Activated naive CD8-positive, alpha-beta T cell treated with anti-CD3 and anti-CD28 coated beads for 36 hours (primary cell): ENCODE results near the gene NKIRAS1. TPM values are rescaled to one million over a fixed set of nuclear protein-coding genes. Genes with fewer than 3 reads are reported as not detected.

Experiments
- DNase-seq: peaks from one replicate; pipeline ENCODE4 v3.0.0; 2021
- H3K27ac Mint-ChIP-seq: one replicate; pipeline ENCODE4 v1.8.0; 2022; ENCODE audit warnings: mild to moderate bottlenecking, moderate library complexity, mixed read lengths
- H3K27me3 Mint-ChIP-seq: one replicate; pipeline ENCODE4 v1.8.0; 2022; ENCODE audit warnings: mild to moderate bottlenecking, mixed read lengths
- H3K36me3 Mint-ChIP-seq: one replicate; pipeline ENCODE4 v1.8.0; 2021; ENCODE audit warnings: mild to moderate bottlenecking, mixed read lengths
- H3K4me1 Mint-ChIP-seq: one replicate; pipeline ENCODE4 v1.8.0; 2021; ENCODE audit warnings: mixed read lengths
- H3K4me3 Mint-ChIP-seq: one replicate; pipeline ENCODE4 v1.8.0; 2022; ENCODE audit warnings: mild to moderate bottlenecking, moderate library complexity, mixed read lengths
- H3K9me3 Mint-ChIP-seq: one replicate; pipeline ENCODE4 v1.8.0; 2022; ENCODE audit warnings: mixed read lengths
- total RNA-seq, 2 experiments: library from RNA; stranded (reverse); gene quantifications; one replicate each; pipeline ENCODE4 v1.2.3, GENCODE V29; 2021

Gene NKIRAS1
- total RNA-seq, 2 experiments from 2014 or later = 6.4 to 6.9 TPM

DNA sequence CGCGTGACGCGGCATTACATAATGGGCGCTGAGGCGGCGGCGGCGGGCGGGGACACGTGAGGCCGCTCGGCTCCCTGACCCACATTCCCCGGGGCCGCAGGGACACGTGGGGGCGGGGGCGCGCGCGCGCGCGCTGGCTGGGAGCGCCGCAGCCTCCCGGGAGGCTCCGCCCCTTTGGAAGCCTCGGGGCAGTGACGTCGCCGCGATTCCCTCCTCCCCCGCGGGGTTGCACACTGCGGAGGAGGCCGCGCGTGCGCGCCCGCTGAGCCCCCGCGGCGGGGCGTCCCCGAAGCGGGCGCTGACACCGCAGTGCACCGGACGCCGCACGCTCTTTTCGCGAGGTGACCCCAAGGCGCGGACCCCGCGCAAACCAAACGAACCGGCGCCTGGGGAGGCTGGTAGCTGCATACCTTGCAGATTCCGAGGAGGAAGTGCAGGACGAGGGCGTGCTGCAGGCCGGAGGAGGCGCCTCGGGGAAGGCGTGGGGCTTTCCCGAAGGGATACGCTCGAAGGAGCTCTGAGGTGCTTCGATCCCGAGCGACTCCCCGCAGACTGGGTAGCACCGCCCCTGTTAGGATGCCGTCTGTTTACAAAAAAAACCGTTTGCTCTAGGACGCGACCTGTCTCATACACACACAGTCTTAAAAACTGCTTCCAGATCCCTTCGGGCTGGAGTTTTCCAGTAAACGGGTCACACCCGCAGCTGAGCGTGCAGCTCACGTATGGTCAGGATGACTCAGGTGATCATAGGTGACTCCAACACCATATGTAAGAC is 29.3 kb upstream of the NKIRAS1 start:
- Mint-ChIP-seq H3K9me3 (no peaks in the 10 kb centered on the region), H3K4me3 (peak overlapping the region; percentile 86), H3K4me1 (peaks cover 45% of the 10 kb centered on the region), H3K27ac (peak overlapping the region; percentile 96), H3K27me3 (peaks cover 7% of the 10 kb centered on the region), H3K36me3 (peaks cover 6% of the 10 kb centered on the region)
- peak; percentile 95 for DNase-seq

- Mint-ChIP-seq H3K27me3 (peaks cover 7% of the 10 kb centered on the region), H3K9me3 (no peaks in the 10 kb centered on the region), H3K36me3 (peaks cover 6% of the 10 kb centered on the region), H3K27ac (no peak overlapping the region), H3K4me3 (no peak overlapping the region), H3K4me1 (peaks cover 42% of the 10 kb centered on the region)
- no peak for DNase-seq
These were observed 28.8 kb upstream of the NKIRAS1 start for GRCh38 chr3:23945663-23945912.

DNA sequence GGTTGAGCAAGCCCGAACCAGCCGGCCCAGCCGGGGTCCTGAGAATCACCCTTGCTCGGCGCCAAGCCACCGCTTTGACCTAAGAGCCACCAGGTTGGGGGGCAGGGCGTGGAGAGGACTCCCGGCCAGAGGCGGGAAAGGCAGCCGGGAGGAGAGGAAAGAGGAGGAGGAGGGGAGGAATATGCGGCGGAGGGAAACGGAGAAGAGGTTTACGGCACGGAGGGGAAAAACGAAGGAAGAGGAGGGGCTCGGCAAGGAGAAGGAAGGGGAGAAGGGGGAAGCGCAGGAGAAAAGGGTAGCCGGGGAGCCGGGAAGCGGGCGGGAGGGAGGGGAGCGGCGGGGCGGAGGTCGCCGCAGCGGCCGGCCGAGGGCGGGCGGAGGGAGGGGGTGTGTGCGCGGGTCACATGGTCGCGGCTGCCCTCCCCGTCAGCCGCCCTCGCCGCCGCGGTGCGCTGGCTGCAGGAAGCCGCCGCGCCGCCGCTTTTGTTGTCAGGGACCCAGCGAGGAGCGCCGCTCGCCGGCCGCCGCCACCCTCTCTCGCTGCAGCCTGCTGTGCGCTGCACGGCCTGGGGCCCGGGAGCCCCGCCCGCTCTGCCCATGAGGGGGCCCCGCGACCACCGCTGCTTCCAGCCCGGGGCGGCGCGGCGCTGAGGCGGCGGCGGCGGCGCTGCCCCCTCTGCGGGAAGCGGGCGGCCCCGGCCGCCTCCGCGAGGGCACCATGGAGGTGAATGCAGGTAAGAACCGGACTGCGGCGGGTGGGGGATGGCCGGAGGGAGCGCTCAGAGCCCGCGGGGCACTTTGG is 28.3 kb upstream of the NKIRAS1 start, which contains the start of gene NR1D2:
Gene NR1D2 (plus strand): TSS at position 426 of the 802 bp plus-strand sequence. CDS start 293 bp downstream, at position 719.
- no peaks in the 10 kb centered on the region for H3K9me3 Mint-ChIP-seq
- peaks cover 7% of the 10 kb centered on the region for H3K27me3 Mint-ChIP-seq
- H3K4me3 Mint-ChIP-seq = peak within 1 kb of the TSS; percentile 86
- peaks cover 37% of the 10 kb centered on the region for H3K4me1 Mint-ChIP-seq
- H3K27ac Mint-ChIP-seq = peak within 1 kb of the TSS; percentile 96
- DNase-seq = peak; percentile 83
- peaks cover 6% of the 10 kb centered on the region for H3K36me3 Mint-ChIP-seq

GRCh38 chr3:23944007-23944783 is 27.4 kb upstream of the NKIRAS1 start:
- DNase-seq = no peak
- H3K36me3 Mint-ChIP-seq = peaks cover 4% of the 10 kb centered on the region
- peak overlapping the region; percentile 46 for H3K27ac Mint-ChIP-seq
- peaks cover 7% of the 10 kb centered on the region for H3K27me3 Mint-ChIP-seq
- peak overlapping the region; percentile 75 for H3K4me3 Mint-ChIP-seq
- peaks cover 29% of the 10 kb centered on the region for H3K4me1 Mint-ChIP-seq
- no peaks in the 10 kb centered on the region for H3K9me3 Mint-ChIP-seq

DNA sequence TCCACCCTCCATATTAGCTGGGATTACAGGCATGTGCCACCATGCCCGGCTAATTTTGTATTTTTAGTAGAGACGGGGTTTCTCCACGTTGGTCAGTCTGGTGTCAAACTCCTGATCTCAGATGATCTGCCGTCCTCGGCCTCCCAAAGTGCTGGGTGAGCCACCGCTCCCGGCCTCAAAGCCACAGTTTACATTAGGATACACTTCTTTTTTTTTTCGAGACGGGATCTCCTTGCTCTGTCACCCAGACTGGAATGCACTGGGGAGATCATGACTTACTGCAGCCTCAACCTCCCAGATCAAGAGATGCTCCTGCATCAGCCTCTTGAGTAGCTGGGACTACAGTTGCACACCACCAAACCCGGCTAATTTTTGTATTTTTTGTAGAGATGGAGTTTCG is 25.8 kb upstream of the NKIRAS1 start:
- Mint-ChIP-seq H3K27ac (no peak overlapping the region), H3K4me3 (no peak overlapping the region), H3K4me1 (peaks cover 15% of the 10 kb centered on the region), H3K27me3 (peaks cover 7% of the 10 kb centered on the region), H3K36me3 (no peaks in the 10 kb centered on the region), H3K9me3 (peaks cover 1% of the 10 kb centered on the region)
- DNase-seq = no peak

DNA sequence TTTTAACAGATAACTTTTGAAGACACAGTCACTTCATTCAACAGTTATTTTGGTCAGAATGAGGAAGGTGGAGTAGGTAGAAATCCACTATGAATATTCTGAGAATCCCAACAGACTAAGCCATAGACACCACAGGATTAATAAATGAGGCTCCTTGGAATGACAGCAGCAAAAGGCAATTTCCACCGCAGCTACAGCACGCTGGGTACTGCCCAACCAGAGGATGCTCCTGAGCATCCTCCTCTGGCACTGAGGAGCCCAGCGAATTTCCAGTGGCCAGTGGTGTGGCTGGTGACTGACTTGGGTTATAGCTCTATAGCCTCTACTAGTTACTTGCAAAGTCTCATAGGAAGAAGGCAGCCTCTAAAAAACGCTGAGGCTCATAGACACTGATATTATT is 24.6 kb upstream of the NKIRAS1 start:
- DNase-seq = no peak
- H3K4me1 Mint-ChIP-seq = peaks cover 11% of the 10 kb centered on the region
- H3K4me3 Mint-ChIP-seq = no peak overlapping the region
- H3K9me3 Mint-ChIP-seq = peaks cover 1% of the 10 kb centered on the region
- H3K27me3 Mint-ChIP-seq = peaks cover 7% of the 10 kb centered on the region
- H3K27ac Mint-ChIP-seq = no peak overlapping the region
- no peaks in the 10 kb centered on the region for H3K36me3 Mint-ChIP-seq

- Mint-ChIP-seq H3K4me3 (no peak overlapping the region), H3K4me1 (peaks cover 11% of the 10 kb centered on the region), H3K36me3 (no peaks in the 10 kb centered on the region), H3K27me3 (peaks cover 7% of the 10 kb centered on the region), H3K27ac (no peak overlapping the region), H3K9me3 (peaks cover 1% of the 10 kb centered on the region)
- DNase-seq = no peak
These were observed 24.0 kb upstream of the NKIRAS1 start for GRCh38 chr3:23940775-23941174.

GRCh38 chr3:23938688-23939087 is 21.9 kb upstream of the NKIRAS1 start:
- Mint-ChIP-seq H3K4me3 (no peak overlapping the region), H3K4me1 (peaks cover 1% of the 10 kb centered on the region), H3K36me3 (no peaks in the 10 kb centered on the region), H3K27me3 (peaks cover 4% of the 10 kb centered on the region), H3K9me3 (peaks cover 1% of the 10 kb centered on the region), H3K27ac (no peak overlapping the region)
- DNase-seq = no peak

DNA sequence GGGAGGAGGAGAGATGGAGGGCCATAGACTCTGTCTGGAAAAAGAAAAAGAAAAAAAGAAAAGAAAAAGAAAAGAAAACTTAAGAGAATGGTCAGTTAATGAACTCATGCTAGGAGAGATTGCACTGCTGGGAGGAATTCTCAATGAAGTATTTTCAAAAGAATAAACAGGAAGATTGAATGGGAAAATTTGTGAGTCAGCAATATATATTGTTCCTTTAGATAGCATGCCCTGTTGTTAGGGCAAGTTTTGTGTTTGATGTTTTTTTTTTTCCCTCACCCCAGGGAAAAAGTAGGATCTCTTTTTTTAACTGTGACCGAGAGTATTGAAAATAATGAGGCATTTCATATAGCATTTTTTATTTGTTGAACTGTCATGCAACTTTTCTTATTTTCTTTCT is 20.5 kb upstream of the NKIRAS1 start:
- no peak for DNase-seq
- Mint-ChIP-seq H3K27me3 (no peaks in the 10 kb centered on the region), H3K4me1 (no peaks in the 10 kb centered on the region), H3K27ac (no peak overlapping the region), H3K36me3 (no peaks in the 10 kb centered on the region), H3K4me3 (no peak overlapping the region), H3K9me3 (peaks cover 1% of the 10 kb centered on the region)

DNA sequence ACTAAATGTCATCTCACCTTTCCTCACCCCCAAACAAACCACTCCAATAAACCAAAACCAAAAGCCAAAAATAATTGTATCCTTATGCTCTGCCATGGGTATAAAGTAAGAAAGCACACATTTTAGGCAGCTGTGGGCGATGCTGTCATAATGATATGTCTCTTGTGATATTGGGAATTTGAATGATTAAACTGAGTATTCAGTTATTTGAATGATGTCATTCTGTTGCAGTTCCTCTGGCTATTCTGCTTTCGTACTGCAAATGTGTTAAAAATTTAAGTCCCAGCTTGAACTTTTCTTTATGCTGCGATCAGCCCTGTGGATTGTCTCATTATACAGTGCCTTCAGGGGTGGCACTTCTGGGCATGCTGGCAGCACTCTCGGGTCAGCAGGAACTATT is 17.5 kb upstream of the NKIRAS1 start:
- Mint-ChIP-seq H3K9me3 (peaks cover 1% of the 10 kb centered on the region), H3K4me3 (no peak overlapping the region), H3K27me3 (no peaks in the 10 kb centered on the region), H3K4me1 (no peaks in the 10 kb centered on the region), H3K36me3 (no peaks in the 10 kb centered on the region), H3K27ac (no peak overlapping the region)
- no peak for DNase-seq

GRCh38 chr3:23932571-23932970 is 15.8 kb upstream of the NKIRAS1 start:
- Mint-ChIP-seq H3K9me3 (no peaks in the 10 kb centered on the region), H3K36me3 (no peaks in the 10 kb centered on the region), H3K4me1 (no peaks in the 10 kb centered on the region), H3K27ac (no peak overlapping the region), H3K4me3 (no peak overlapping the region), H3K27me3 (no peaks in the 10 kb centered on the region)
- DNase-seq = no peak

DNA sequence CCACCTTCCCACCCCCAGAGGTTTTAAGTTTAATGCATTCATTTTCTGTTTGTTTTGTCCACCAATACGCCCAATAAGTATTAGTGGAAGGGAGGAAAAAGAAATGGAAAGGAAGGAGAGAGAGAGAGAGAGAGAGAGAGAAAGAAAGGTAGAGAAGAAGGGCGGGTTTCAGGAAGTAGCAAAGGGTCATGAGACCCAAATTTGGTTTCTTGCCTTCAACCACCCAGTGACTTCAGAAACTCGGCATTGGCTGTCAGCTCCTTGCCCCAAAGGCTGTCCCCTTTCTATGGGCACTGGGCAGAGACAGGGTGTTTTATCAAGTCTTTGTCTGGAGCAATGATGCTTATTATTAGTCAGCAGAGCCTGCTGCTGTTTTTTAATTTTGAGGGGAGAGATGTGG is 14.8 kb upstream of the NKIRAS1 start:
- Mint-ChIP-seq H3K27ac (no peak overlapping the region), H3K36me3 (no peaks in the 10 kb centered on the region), H3K4me3 (no peak overlapping the region), H3K9me3 (no peaks in the 10 kb centered on the region), H3K4me1 (no peaks in the 10 kb centered on the region), H3K27me3 (no peaks in the 10 kb centered on the region)
- no peak for DNase-seq

GRCh38 chr3:23928524-23928923 is 11.7 kb upstream of the NKIRAS1 start:
- DNase-seq = no peak
- H3K27me3 Mint-ChIP-seq = no peaks in the 10 kb centered on the region
- H3K27ac Mint-ChIP-seq = no peak overlapping the region
- peaks cover 1% of the 10 kb centered on the region for H3K36me3 Mint-ChIP-seq
- no peaks in the 10 kb centered on the region for H3K9me3 Mint-ChIP-seq
- no peaks in the 10 kb centered on the region for H3K4me1 Mint-ChIP-seq
- no peak overlapping the region for H3K4me3 Mint-ChIP-seq

- Mint-ChIP-seq H3K9me3 (no peaks in the 10 kb centered on the region), H3K4me3 (no peak overlapping the region), H3K27ac (no peak overlapping the region), H3K4me1 (no peaks in the 10 kb centered on the region), H3K27me3 (no peaks in the 10 kb centered on the region), H3K36me3 (peaks cover 1% of the 10 kb centered on the region)
- DNase-seq = no peak
These were observed 9.9 kb upstream of the NKIRAS1 start for GRCh38 chr3:23926736-23927135.

- DNase-seq = no peak
- peaks cover 6% of the 10 kb centered on the region for H3K36me3 Mint-ChIP-seq
- H3K27ac Mint-ChIP-seq = no peak overlapping the region
- H3K4me1 Mint-ChIP-seq = no peaks in the 10 kb centered on the region
- no peaks in the 10 kb centered on the region for H3K27me3 Mint-ChIP-seq
- H3K4me3 Mint-ChIP-seq = no peak overlapping the region
- H3K9me3 Mint-ChIP-seq = no peaks in the 10 kb centered on the region
These were observed 9.5 kb upstream of the NKIRAS1 start for GRCh38 chr3:23926246-23926645.
